DOHH2 (cell line): ENCODE data around the gene PKD2L1.
A peak's percentile ranks its signal among the peaks of the same experiment; 100 is the strongest.
"Not testable (repeated sequence)": the region's sequence is repeated elsewhere in the genome, so short reads cannot be mapped to it uniquely, and the experiment has no call there.

Experiments used
- H3F3A ChIP-seq: fragments of 200-600 bp; sonication (generic), shearing (Covaris generic); 2 replicates; pipeline ENCODE4 v1.6.0; 2016; ENCODE audit warnings: antibody characterized with exemption, mild to moderate bottlenecking; ENCODE audit not compliant: control insufficient read depth, insufficient read depth
- H3K27ac ChIP-seq: fragments of 200-600 bp; sonication (generic); 2 replicates; pipeline ENCODE4 v1.5.1; 2014; ENCODE audit warnings: low read depth, mild to moderate bottlenecking, low read length, moderate library complexity
- H3K27me3 ChIP-seq: fragments of 200-600 bp; sonication (generic); 2 replicates; pipeline ENCODE4 v1.6.1; 2014; ENCODE audit warnings: mild to moderate bottlenecking, low read length, mixed read lengths; ENCODE audit not compliant: control insufficient read depth
- H3K36me3 ChIP-seq: fragments of 200-600 bp; sonication (generic); 2 replicates; pipeline ENCODE4 v1.6.1; 2014; ENCODE audit warnings: mild to moderate bottlenecking, low read length, moderate library complexity, mixed read lengths; ENCODE audit not compliant: control insufficient read depth
- H3K4me1 ChIP-seq: fragments of 200-600 bp; sonication (generic); 2 replicates; pipeline ENCODE4 v1.6.1; 2014; ENCODE audit warnings: mild to moderate bottlenecking, low read length, mixed read lengths; ENCODE audit not compliant: control insufficient read depth
- H3K4me2 ChIP-seq: fragments of 200-600 bp; sonication (generic); 2 replicates; pipeline ENCODE4 v1.6.0; 2014; ENCODE audit warnings: mild to moderate bottlenecking, low read length, moderate library complexity
- H3K4me3 ChIP-seq: fragments of 200-600 bp; sonication (generic); 2 replicates; pipeline ENCODE4 v1.5.1; 2014; ENCODE audit warnings: mild to moderate bottlenecking, low read length, mixed read lengths
- H3K79me2 ChIP-seq: fragments of 200-600 bp; sonication (generic); 2 replicates; pipeline ENCODE4 v1.6.1; 2014; ENCODE audit warnings: mild to moderate bottlenecking, low read length, mixed read lengths; ENCODE audit not compliant: control insufficient read depth
- H3K9me2 ChIP-seq: fragments of 200-600 bp; sonication (generic); replicated peaks from 2 replicates; pipeline ENCODE4 v1.6.1; 2014; ENCODE audit warnings: mild to moderate bottlenecking, low read length, mixed read lengths; ENCODE audit not compliant: control insufficient read depth
- H3K9me3 ChIP-seq: fragments of 200-600 bp; sonication (generic); 2 replicates; pipeline ENCODE4 v1.6.1; 2014; ENCODE audit warnings: antibody characterized with exemption, low read length, mixed read lengths; ENCODE audit not compliant: control insufficient read depth, insufficient read depth
- H4K20me1 ChIP-seq: fragments of 200-600 bp; sonication (generic); 2 replicates; pipeline ENCODE4 v1.6.0; 2014; ENCODE audit warnings: low read depth, mild to moderate bottlenecking, antibody characterized with exemption, low read length, moderate library complexity; ENCODE audit not compliant: control insufficient read depth, insufficient read depth
- EZH2phosphoT487 ChIP-seq: fragments of 200-600 bp; sonication (generic); IDR thresholded peaks from 2 replicates; pipeline ENCODE4 v1.6.1; 2017; ENCODE audit warnings: borderline replicate concordance, mild to moderate bottlenecking, antibody characterized with exemption, low read length, moderate library complexity, mixed read lengths
- TF ChIP-seq, protein P1 (sequence below): fragments of 200-600 bp; sonication (generic); IDR thresholded peaks from one replicate; pipeline ENCODE4 v1.5.1; 2014; ENCODE audit warnings: antibody characterized with exemption, mild to moderate bottlenecking, low read depth, low read length; ENCODE audit not compliant: poor library complexity, severe bottlenecking

PKD2L1 gene

DNA sequence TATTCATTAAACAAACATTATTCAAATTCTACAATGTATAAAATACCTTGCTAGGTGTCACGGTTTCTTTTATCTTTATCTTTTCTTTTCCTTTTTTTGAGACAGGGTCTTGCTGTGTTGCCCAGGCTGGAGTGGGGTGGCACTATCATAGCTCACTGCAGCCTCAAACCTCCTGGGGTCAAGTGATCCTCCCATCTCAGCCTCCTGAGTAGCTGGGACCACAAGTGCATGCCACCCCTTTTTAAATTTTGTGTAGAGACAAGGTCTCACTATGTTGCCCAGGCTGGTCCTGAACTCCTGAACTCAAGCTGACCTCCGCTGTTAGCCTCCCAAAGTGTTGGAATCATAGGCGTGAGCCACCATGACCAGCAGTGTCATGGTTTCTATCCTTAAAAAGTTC is 25.6 kb downstream of the PKD2L1 start:
- no peak overlapping the region for H3K27ac ChIP-seq
- H3K4me2 ChIP-seq: no peak overlapping the region

DNA sequence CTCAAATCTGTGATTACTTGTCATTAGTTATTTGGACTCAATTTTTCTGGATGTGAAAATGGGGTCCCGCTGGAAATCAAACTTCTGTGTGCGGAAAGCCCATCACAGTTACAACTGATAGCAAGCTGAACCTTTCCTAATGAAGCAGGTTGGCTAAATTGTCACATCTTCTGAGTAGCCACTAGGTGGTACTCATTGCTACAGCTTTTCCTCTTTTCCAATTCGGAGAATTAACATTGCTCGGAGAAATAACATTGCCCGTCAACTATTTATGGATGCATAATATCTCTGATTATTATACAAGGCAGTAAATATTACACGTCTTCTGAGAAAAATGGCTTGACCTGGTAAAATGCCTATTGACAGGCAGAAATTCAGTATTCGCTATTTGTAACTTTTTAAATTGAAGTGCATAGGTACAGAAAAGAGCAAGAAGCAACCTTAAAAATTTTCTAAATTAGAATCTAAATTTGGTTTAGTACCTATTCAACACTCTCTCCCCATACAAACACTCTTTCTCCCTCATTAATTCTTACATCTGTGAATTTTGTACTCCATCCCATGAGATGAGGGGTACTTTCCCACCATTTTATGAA is 26.2 kb downstream of the PKD2L1 start:
- Histone ChIP-seq H3K79me2 (no peaks in the 10 kb centered on the region), H3K9me3 (no peaks in the 10 kb centered on the region), H3K4me1 (no peaks in the 10 kb centered on the region), H3K36me3 (no peaks in the 10 kb centered on the region), H3F3A (no peaks in the 10 kb centered on the region), H3K27ac (no peak overlapping the region), H3K27me3 (peaks cover 24% of the 10 kb centered on the region), H3K9me2 (no peaks in the 10 kb centered on the region), H3K4me2 (no peak overlapping the region), H3K4me3 (no peak overlapping the region), H4K20me1 (no peaks in the 10 kb centered on the region)
- TF ChIP-seq EZH2phosphoT487: no peak
- TF ChIP-seq, protein P1, sequence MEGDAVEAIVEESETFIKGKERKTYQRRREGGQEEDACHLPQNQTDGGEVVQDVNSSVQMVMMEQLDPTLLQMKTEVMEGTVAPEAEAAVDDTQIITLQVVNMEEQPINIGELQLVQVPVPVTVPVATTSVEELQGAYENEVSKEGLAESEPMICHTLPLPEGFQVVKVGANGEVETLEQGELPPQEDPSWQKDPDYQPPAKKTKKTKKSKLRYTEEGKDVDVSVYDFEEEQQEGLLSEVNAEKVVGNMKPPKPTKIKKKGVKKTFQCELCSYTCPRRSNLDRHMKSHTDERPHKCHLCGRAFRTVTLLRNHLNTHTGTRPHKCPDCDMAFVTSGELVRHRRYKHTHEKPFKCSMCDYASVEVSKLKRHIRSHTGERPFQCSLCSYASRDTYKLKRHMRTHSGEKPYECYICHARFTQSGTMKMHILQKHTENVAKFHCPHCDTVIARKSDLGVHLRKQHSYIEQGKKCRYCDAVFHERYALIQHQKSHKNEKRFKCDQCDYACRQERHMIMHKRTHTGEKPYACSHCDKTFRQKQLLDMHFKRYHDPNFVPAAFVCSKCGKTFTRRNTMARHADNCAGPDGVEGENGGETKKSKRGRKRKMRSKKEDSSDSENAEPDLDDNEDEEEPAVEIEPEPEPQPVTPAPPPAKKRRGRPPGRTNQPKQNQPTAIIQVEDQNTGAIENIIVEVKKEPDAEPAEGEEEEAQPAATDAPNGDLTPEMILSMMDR: peak; percentile 67

More for the DNA sequence above, 25.6 kb downstream of the PKD2L1 start:
- H3K36me3 ChIP-seq: no peaks in the 10 kb centered on the region
- H3K4me3 ChIP-seq: no peak overlapping the region
- peaks cover 23% of the 10 kb centered on the region for H3K27me3 ChIP-seq
- H3K79me2 ChIP-seq: no peaks in the 10 kb centered on the region
- no peaks in the 10 kb centered on the region for H4K20me1 ChIP-seq
- H3F3A ChIP-seq: no peaks in the 10 kb centered on the region
- no peaks in the 10 kb centered on the region for H3K4me1 ChIP-seq
- no peaks in the 10 kb centered on the region for H3K9me3 ChIP-seq
- TF ChIP-seq, protein P1: no peak
- no peak for TF ChIP-seq EZH2phosphoT487
- H3K9me2 ChIP-seq: no peaks in the 10 kb centered on the region

DNA sequence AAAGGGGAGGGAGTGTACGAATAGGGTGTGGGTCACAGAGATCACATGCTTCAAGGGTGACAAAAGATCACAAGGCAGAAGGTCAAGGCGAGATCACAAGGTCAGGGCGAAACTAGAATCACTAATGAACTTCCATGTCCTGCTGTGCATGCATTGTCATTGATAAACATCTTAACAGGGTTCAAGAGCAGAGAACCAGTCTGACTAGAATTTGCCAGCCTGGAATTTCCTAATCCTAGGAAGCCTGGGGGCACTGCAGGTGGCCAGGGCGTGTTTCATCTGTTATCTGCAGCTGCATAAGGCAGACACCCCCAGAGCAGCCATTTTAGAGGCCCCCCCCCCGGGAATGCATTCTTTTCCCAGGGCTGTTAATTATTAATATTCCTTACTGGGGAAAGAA is 28.9 kb downstream of the PKD2L1 start:
- H3K4me3 ChIP-seq, H3K27ac ChIP-seq, H3K9me3 ChIP-seq, H4K20me1 ChIP-seq, H3K36me3 ChIP-seq, H3K4me2 ChIP-seq, H3K4me1 ChIP-seq, H3K9me2 ChIP-seq, H3F3A ChIP-seq, H3K79me2 ChIP-seq: not testable (repeated sequence)
- peaks cover 22% of the 10 kb centered on the region for H3K27me3 ChIP-seq

DNA sequence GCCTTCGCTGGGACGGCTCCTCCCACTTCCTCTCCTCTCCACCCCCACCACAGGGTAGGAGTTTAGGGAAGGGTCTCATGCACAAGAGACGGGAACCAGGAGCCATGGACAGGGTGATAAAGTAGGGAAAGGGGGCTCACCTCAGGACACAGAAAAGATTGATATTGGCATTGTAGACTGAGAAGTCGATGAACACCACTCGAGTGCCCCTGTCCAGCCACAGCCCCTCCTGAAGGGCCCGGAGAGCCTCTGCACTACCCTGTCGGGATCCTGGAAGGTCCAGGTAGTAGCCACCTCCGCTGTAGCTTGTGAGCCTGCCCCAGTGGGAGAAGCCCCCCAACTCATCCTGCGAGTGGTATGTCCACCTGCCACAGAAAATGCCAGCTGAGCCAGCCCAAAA is 32.8 kb downstream of the PKD2L1 start:
- Histone ChIP-seq H3K4me3 (no peak overlapping the region), H3F3A (no peaks in the 10 kb centered on the region), H3K27me3 (peaks cover 16% of the 10 kb centered on the region), H3K4me1 (no peaks in the 10 kb centered on the region), H3K4me2 (no peak overlapping the region), H3K9me2 (no peaks in the 10 kb centered on the region), H3K9me3 (no peaks in the 10 kb centered on the region), H3K79me2 (no peaks in the 10 kb centered on the region), H3K27ac (no peak overlapping the region), H3K36me3 (no peaks in the 10 kb centered on the region), H4K20me1 (no peaks in the 10 kb centered on the region)
- no peak for TF ChIP-seq EZH2phosphoT487
- TF ChIP-seq, protein P1: no peak
